Caco-2 (cell line): Measurements from ENCODE around the gene GALNT14. TPM values are rescaled to one million over a fixed set of nuclear protein-coding genes. Genes with fewer than 3 reads are reported as not detected.

ENCODE experiments used
- BruUV-seq: library from RNA; stranded (reverse); fragments of 400-500 nt; replicated peaks from 2 replicates; lab custom pipeline; 2021; lab: Mats Ljungman, UMichigan
- CTCF ChIA-PET: fragments of 300-600 bp; sonication (Branson Sonifier 250); formaldehyde crosslinking; loops from one replicate; lab custom pipeline; 2022; ENCODE audit warnings: antibody characterized with exemption; lab: Charles Lee
- POLR2A ChIA-PET: fragments of 300-600 bp; sonication (Branson Sonifier 250); formaldehyde crosslinking; loops from one replicate; lab custom pipeline; 2022; ENCODE audit warnings: antibody characterized with exemption; lab: Charles Lee
- DNase-seq, 2 experiments: peaks; one replicate each; pipeline versions ENCODE4 v3.0.0 to v3.0.0-alpha.2; 2020 to 2022
- H3K27me3 ChIP-seq: replicated peaks from 2 replicates; pipeline ENCODE4 v1.6.0; 2011; ENCODE audit warnings: low read length; ENCODE audit not compliant: control insufficient read depth, insufficient read depth
- H3K36me3 ChIP-seq: 2 replicates; pipeline ENCODE4 v1.5.1; 2011; ENCODE audit warnings: low read length; ENCODE audit not compliant: control insufficient read depth, insufficient read depth
- H3K4me1 ChIP-seq: fragments of 250-450 bp; sonication (Bioruptor Pico); 2 replicates; pipeline ENCODE4 v1.5.1; 2020; ENCODE audit warnings: mild to moderate bottlenecking
- H3K4me3 ChIP-seq: 2 replicates; pipeline ENCODE4 v1.5.1; 2011; ENCODE audit warnings: low read depth, mild to moderate bottlenecking, control low read depth, low read length
- H3K9me3 ChIP-seq: fragments of 250-450 bp; sonication (Bioruptor Pico); 2 replicates; pipeline ENCODE4 v1.5.1; 2020; ENCODE audit warnings: mild to moderate bottlenecking, moderate library complexity
- H3K27ac Mint-ChIP-seq: one replicate; pipeline ENCODE4 v1.8.0; 2022; ENCODE audit warnings: mixed read lengths; ENCODE audit not compliant: unreplicated experiment
- H3K27me3 Mint-ChIP-seq: one replicate; pipeline ENCODE4 v1.8.0; 2022; ENCODE audit warnings: mixed read lengths; ENCODE audit not compliant: insufficient read depth, unreplicated experiment
- H3K36me3 Mint-ChIP-seq: one replicate; pipeline ENCODE4 v1.8.0; 2022; ENCODE audit warnings: mild to moderate bottlenecking, mixed read lengths; ENCODE audit not compliant: insufficient read depth, unreplicated experiment
- H3K4me1 Mint-ChIP-seq: one replicate; pipeline ENCODE4 v1.8.0; 2022; ENCODE audit warnings: low read depth, mixed read lengths; ENCODE audit not compliant: unreplicated experiment
- H3K4me3 Mint-ChIP-seq: one replicate; pipeline ENCODE4 v1.8.0; 2022; ENCODE audit warnings: mild to moderate bottlenecking, moderate library complexity, mixed read lengths; ENCODE audit not compliant: unreplicated experiment
- H3K9me3 Mint-ChIP-seq: one replicate; pipeline ENCODE4 v1.8.0; 2022; ENCODE audit warnings: mixed read lengths; ENCODE audit not compliant: unreplicated experiment
- CTCF ChIP-seq, 2 experiments: fragments of 200-600 bp in 1 of 2; IDR thresholded peaks; 1 replicate in 1 of 2; 2 replicates in 1 of 2; pipeline versions ENCODE4 v1.5.1 to v1.8.0; 2011 to 2022; ENCODE audit warnings: antibody characterized with exemption in 1 of 2, control low read depth in 1 of 2, inconsistent platforms in 1 of 2, low read depth in 1 of 2, low read length in 1 of 2, mild to moderate bottlenecking in 1 of 2, moderate library complexity in 1 of 2; ENCODE audit not compliant: insufficient read depth in 1 of 2, severe bottlenecking in 1 of 2, unreplicated experiment in 1 of 2
- intact Hi-C: fragments of 100-400 bp; cut with micrococcal nuclease; formaldehyde crosslinking; loops from one replicate; pipeline ENCODE4 v1.10.0; 2022; ENCODE audit not compliant: unreplicated experiment
- total RNA-seq: library from RNA; stranded (reverse); gene quantifications from 2 replicates; pipeline ENCODE4 v1.2.3, GENCODE V29; 2022

GALNT14 gene
- total RNA-seq, 1 experiment from 2014 or later: not detected

- H3K4me3 Mint-ChIP-seq: no peak overlapping the region
- ChIA-PET CTCF (no interaction called here), POLR2A (no interaction called here)
- no peaks in the 10 kb centered on the region for H3K36me3 ChIP-seq
- H3K4me1 Mint-ChIP-seq: no peaks in the 10 kb centered on the region
- no peaks in the 10 kb centered on the region for H3K9me3 ChIP-seq
- no peak for TF ChIP-seq CTCF (IDR thresholded peaks at IDR 0.05; ENCODE audit: insufficient read depth in 1 of 2, low read depth in 1 of 2, low read length in 1 of 2, severe bottlenecking in 1 of 2, unreplicated experiment in 1 of 2)
- no TSS peak for BruUV-seq
- peaks cover 17% of the 10 kb centered on the region for H3K27me3 Mint-ChIP-seq
- intact Hi-C loops: no loop called here
- no peaks in the 10 kb centered on the region for H3K9me3 Mint-ChIP-seq
- H3K4me1 ChIP-seq: no peaks in the 10 kb centered on the region
- H3K4me3 ChIP-seq: no peak overlapping the region
- DNase-seq: no peak
- no peak overlapping the region for H3K27ac Mint-ChIP-seq
- H3K27me3 ChIP-seq: no peaks in the 10 kb centered on the region
- no peaks in the 10 kb centered on the region for H3K36me3 Mint-ChIP-seq
Measured at GRCh38 chr2:30939364-30939763, 198.9 kb downstream of the GALNT14 start.

- Histone ChIP-seq H3K4me3 (no peak overlapping the region), H3K27me3 (no peaks in the 10 kb centered on the region), H3K9me3 (no peaks in the 10 kb centered on the region), H3K36me3 (no peaks in the 10 kb centered on the region), H3K4me1 (no peaks in the 10 kb centered on the region)
- CTCF ChIA-PET: no interaction called here
- Mint-ChIP-seq H3K36me3 (no peaks in the 10 kb centered on the region), H3K27me3 (peaks cover 10% of the 10 kb centered on the region), H3K4me1 (no peaks in the 10 kb centered on the region), H3K27ac (no peak overlapping the region), H3K9me3 (no peaks in the 10 kb centered on the region), H3K4me3 (no peak overlapping the region)
- TF ChIP-seq CTCF (IDR thresholded peaks at IDR 0.05; ENCODE audit: insufficient read depth in 1 of 2, low read depth in 1 of 2, low read length in 1 of 2, severe bottlenecking in 1 of 2, unreplicated experiment in 1 of 2): no peak
- DNase-seq: no peak
- intact Hi-C loops: no loop called here
- POLR2A ChIA-PET: no interaction called here
- no TSS peak for BruUV-seq
Measured at GRCh38 chr2:30938196-30938595, 200.0 kb downstream of the GALNT14 start.

DNA sequence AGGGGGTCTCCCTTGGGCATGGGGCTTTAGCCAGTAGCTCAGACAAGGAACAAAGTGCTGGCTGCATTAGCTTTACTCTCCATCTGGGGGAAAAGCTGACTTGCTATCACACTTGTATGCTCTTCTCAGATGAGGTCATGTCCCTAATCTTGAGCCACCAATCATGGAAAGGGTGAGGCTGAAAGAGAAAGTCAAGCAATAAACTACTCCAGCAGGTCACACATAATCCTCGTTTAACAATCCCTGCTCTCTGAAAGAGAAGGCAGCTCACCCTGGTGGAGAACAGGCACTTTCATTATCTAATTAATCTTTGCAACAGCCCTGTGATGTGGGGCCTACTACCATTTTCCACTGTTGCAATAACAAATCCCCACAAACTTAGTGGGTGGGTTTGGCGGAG is 201.3 kb downstream of the GALNT14 start:
- ChIA-PET POLR2A (no interaction called here), CTCF (no interaction called here)
- Histone ChIP-seq H3K27me3 (no peaks in the 10 kb centered on the region), H3K4me3 (no peak overlapping the region), H3K4me1 (no peaks in the 10 kb centered on the region), H3K36me3 (no peaks in the 10 kb centered on the region), H3K9me3 (no peaks in the 10 kb centered on the region)
- Mint-ChIP-seq H3K9me3 (no peaks in the 10 kb centered on the region), H3K4me3 (no peak overlapping the region), H3K27me3 (peaks cover 10% of the 10 kb centered on the region), H3K36me3 (no peaks in the 10 kb centered on the region), H3K27ac (no peak overlapping the region), H3K4me1 (no peaks in the 10 kb centered on the region)
- intact Hi-C loops: no loop called here
- no peak for TF ChIP-seq CTCF (IDR thresholded peaks at IDR 0.05; ENCODE audit: insufficient read depth in 1 of 2, low read depth in 1 of 2, low read length in 1 of 2, severe bottlenecking in 1 of 2, unreplicated experiment in 1 of 2)
- no peak for DNase-seq
- no TSS peak for BruUV-seq
